D721Med (cell line): ENCODE results near the gene NCAM2.

Experiments
- DNase-seq: peaks from one replicate; pipeline ENCODE4 v3.0.0; 2011; ENCODE audit warnings: low spot score; ENCODE audit not compliant: insufficient read length
- FAIRE-seq: peaks from 2 replicates; lab custom pipeline; 2011; peaks lifted over from hg19 to GRCh38; lab: Jason Lieb, UNC
- TF ChIP-seq, protein P1 (sequence below): IDR thresholded peaks from 2 replicates; pipeline ENCODE4 v1.5.1; 2012; ENCODE audit warnings: mild to moderate bottlenecking, control low read depth; ENCODE audit not compliant: insufficient read depth; ENCODE audit errors: missing control alignments

The NCAM2 gene

DNA sequence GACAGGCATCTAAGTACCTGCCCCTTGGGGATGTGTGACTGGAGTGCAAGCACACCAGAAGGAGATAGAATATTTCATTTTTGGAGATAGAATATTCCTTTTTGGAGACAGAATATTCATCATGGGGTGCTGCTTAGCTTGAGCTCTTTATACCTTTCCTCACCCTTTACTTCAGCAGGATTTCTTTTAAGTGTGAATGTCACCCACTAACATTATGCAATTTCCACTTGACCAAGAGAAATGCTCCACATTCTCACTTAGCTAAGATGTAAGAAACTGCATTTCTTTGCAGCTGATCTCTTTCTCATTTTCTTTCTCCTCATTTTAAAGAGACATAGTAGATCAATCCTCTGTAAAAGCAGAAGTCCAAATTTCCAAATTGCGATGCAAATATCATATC, 436.7 kb downstream of the NCAM2 start:
- FAIRE-seq (no peak), DNase-seq (no peak)
- TF ChIP-seq, protein P1, sequence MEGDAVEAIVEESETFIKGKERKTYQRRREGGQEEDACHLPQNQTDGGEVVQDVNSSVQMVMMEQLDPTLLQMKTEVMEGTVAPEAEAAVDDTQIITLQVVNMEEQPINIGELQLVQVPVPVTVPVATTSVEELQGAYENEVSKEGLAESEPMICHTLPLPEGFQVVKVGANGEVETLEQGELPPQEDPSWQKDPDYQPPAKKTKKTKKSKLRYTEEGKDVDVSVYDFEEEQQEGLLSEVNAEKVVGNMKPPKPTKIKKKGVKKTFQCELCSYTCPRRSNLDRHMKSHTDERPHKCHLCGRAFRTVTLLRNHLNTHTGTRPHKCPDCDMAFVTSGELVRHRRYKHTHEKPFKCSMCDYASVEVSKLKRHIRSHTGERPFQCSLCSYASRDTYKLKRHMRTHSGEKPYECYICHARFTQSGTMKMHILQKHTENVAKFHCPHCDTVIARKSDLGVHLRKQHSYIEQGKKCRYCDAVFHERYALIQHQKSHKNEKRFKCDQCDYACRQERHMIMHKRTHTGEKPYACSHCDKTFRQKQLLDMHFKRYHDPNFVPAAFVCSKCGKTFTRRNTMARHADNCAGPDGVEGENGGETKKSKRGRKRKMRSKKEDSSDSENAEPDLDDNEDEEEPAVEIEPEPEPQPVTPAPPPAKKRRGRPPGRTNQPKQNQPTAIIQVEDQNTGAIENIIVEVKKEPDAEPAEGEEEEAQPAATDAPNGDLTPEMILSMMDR: no peak

DNA sequence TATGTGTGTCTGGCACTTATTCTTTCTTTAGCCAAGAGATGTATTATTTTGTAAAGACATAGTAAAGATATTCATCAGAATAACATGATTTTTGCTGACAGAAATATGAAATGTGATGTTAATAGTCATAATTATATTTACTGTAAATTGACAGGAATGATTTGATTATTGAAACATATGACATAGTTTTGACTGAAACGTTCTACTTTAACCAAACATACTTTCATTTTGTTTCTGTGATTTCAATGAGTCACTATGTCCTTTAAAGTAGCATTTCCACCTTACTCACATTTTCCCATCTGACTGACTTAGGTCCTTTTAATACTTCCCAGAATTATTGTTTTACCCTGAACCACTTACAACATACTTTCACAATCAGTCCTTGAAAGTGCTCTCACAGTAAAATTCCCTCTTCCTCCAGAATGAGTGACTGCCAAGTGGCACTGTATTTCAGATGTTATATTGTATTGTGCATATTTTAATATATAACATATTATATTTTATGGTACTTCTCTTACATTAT, 437.9 kb downstream of the NCAM2 start:
- TF ChIP-seq, protein P1: no peak
- FAIRE-seq (no peak), DNase-seq (no peak)

DNA sequence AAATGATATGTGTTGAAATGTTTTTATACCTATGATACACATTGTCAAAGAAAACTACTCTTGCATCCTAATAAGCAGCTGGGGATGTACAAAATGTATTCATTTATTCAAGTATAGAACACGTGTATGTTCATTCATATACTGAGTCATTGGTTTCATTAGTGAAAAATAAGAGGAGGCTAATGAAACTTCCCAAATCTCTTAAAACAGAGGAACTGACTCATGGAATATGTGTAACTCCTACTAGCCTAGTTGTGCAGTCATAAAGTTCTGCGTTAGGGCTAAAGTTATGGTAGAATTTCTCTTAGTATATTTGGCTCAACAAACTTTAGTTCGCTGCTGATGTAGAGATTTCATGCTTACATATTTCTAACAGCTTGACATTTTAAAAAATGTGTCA, 441.6 kb downstream of the NCAM2 start:
- TF ChIP-seq, protein P1: no peak
- DNase-seq (no peak), FAIRE-seq (no peak)

DNA sequence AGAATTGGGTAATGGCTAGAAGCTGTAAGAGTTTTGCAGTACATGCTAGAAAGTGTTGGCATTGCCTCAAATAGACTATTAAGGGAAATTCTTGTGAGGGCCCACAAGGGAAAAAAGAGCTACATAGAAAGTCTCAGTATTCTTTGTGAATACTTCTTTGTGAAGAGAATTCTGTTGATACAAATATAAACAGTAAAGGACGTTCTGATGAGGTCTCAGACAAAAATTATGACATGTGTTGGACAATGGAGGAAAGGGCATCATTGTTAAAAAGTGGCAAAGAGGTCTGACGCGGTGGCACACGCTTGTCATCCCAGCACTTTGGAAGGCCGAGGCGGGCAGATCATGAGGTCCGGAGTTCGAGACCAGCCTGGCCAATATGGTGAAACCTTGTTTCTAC, 458.9 kb downstream of the NCAM2 start:
- TF ChIP-seq, protein P1: no peak
- FAIRE-seq (no peak), DNase-seq (no peak)

DNA sequence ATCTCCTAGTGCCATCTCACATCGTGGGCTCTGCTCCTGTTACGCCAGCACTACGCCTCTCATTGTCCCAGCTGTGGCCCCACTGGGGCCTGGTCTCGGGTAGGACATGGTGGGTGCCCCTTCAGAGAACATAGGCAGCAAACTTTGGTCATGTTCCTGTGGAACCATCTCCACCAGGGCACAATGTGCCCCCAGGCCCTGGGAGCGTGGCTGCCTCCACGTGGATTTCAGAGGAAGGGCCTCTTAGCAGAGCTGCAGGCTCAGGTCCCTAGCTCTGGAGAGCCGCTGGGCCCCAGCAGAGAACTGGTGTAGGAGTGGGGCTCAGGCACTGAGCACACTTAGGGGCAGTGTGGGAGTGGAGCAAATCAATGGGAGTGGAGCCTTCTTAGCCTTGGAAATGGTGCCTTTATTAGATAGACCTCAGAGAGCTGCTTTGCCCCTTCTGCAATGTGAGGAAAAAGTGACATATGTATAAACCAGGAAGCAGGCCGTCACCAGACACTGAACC, 460.0 kb downstream of the NCAM2 start:
- DNase-seq (no peak), FAIRE-seq (no peak)
- TF ChIP-seq, protein P1: no peak

DNA sequence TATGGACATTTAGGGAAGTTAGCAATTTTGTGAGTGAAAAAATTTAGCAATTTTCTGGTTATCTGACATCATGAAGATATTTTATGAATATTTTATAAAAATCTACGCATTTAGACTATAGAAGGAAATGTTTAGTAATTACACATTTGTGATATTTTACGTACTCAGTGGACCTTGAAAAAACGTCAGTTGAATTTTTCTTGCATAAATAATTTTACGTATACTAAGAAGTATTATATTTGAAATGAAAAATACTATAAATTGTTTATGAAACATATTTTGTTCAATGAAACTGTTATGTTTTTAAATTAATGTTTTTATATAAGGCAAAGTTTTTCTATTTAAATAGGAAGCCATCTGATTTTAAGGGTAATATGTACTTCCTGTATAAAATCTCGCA, 462.8 kb downstream of the NCAM2 start:
- TF ChIP-seq, protein P1: no peak
- no peak for DNase-seq
- no peak for FAIRE-seq

DNA sequence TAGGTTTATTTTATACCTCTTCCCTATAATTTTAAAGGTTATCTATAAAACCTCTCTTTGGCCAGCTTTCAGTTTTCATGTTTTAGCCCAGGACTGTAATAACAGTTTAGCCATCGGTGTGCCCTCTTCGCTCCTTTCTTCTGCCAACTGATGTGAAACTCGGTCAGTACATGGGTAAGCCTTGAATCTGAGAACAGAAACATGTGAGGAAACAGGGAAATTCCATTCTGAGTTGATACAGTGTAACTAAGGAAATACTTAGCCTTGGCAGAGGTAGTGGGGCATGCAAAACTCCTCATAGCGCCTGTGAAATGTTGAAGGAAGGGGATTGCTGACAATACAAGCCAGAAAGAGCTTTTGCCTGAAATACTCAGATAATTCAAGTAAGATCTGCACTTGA, 465.2 kb downstream of the NCAM2 start:
- TF ChIP-seq, protein P1: no peak
- DNase-seq (no peak), FAIRE-seq (no peak)
